Measurements from ENCODE around the gene SLC44A4. TPM values are rescaled to one million over a fixed set of nuclear protein-coding genes. Genes with fewer than 3 reads are reported as not detected.
"Not testable (repeated sequence)": the region's sequence is repeated elsewhere in the genome, so short reads cannot be mapped to it uniquely, and the experiment has no call there.

SLC44A4 gene
- total RNA-seq, 2 experiments from 2014 or later: 0.20 TPM; not detected in 1

- no peaks in the 10 kb centered on the region for H3K4me1 Mint-ChIP-seq (ENCODE audit: low read depth)
- TF ChIP-seq CTCF (IDR thresholded peaks at IDR 0.05): no peak
- CTCF ChIA-PET: no interaction called here
- ATAC-seq (ENCODE audit: poor library complexity) (no peak), DNase-seq (no peak)
- no peaks in the 10 kb centered on the region for H3K9me3 Mint-ChIP-seq
- no peak overlapping the region for H3K4me3 ChIP-seq (ENCODE audit: low read length)
- H3K9me3 ChIP-seq (ENCODE audit: control insufficient read depth in 1 of 2, insufficient read depth in 1 of 2, low read length in 2 of 2): no peaks in the 10 kb centered on the region
- no peak overlapping the region for H3K4me3 Mint-ChIP-seq
- H3K4me1 ChIP-seq (ENCODE audit: insufficient read depth, low read length): peaks cover 5% of the 10 kb centered on the region
- no peak overlapping the region for H3K27ac Mint-ChIP-seq
- no peaks in the 10 kb centered on the region for H3K27me3 ChIP-seq (ENCODE audit: control insufficient read depth in 1 of 2, insufficient read depth in 2 of 2, low read length in 2 of 2)
- intact Hi-C loops (cut with DNase I, micrococcal nuclease): no loop called here
- H3K36me3 Mint-ChIP-seq (ENCODE audit: low read depth): no peaks in the 10 kb centered on the region
- H3K27ac ChIP-seq (ENCODE audit: low read depth in 1 of 2, low read length in 2 of 2): no peak overlapping the region
- H3K27me3 Mint-ChIP-seq: no peaks in the 10 kb centered on the region
- POLR2A ChIA-PET: no interaction called here
- H3K36me3 ChIP-seq (ENCODE audit: insufficient read depth, low read length): no peaks in the 10 kb centered on the region
Measured at GRCh38 chr6:31871046-31871659, 7.6 kb downstream of the SLC44A4 start.

GRCh38 chr6:31870385-31870921 lies 8.3 kb downstream of the SLC44A4 start:
- POLR2A ChIA-PET: no interaction called here

GRCh38 chr6:31869343-31869742 lies 9.5 kb downstream of the SLC44A4 start:
- ChIA-PET CTCF (no interaction called here), POLR2A (no interaction called here)
- H3K4me3 ChIP-seq (ENCODE audit: low read length): no peak overlapping the region
- H3K27ac ChIP-seq (ENCODE audit: low read depth in 1 of 2, low read length in 2 of 2): no peak overlapping the region
- no peaks in the 10 kb centered on the region for H3K36me3 ChIP-seq (ENCODE audit: insufficient read depth, low read length)
- DNase-seq (no peak), ATAC-seq (ENCODE audit: poor library complexity) (no peak)
- H3K27me3 Mint-ChIP-seq: no peaks in the 10 kb centered on the region
- peaks cover 12% of the 10 kb centered on the region for H3K4me1 ChIP-seq (ENCODE audit: insufficient read depth, low read length)
- H3K4me3 Mint-ChIP-seq: no peak overlapping the region
- H3K4me1 Mint-ChIP-seq (ENCODE audit: low read depth): peaks cover 1% of the 10 kb centered on the region
- no peaks in the 10 kb centered on the region for H3K9me3 Mint-ChIP-seq
- H3K27me3 ChIP-seq (ENCODE audit: control insufficient read depth in 1 of 2, insufficient read depth in 2 of 2, low read length in 2 of 2): no peaks in the 10 kb centered on the region
- no peaks in the 10 kb centered on the region for H3K36me3 Mint-ChIP-seq (ENCODE audit: low read depth)
- no peak overlapping the region for H3K27ac Mint-ChIP-seq
- no peak for TF ChIP-seq CTCF (IDR thresholded peaks at IDR 0.05)
- intact Hi-C loops (cut with DNase I, micrococcal nuclease): loop anchor here in 1 of 2 experiments (10.0 kb wide), 1 partner anchor 1425 kb away; the partner anchor contains the start of gene RGL2
- H3K9me3 ChIP-seq (ENCODE audit: control insufficient read depth in 1 of 2, insufficient read depth in 1 of 2, low read length in 2 of 2): no peaks in the 10 kb centered on the region

More at GRCh38 chr6:31870385-31870921, 8.3 kb downstream of the SLC44A4 start:
- Mint-ChIP-seq H3K4me1 (ENCODE audit: low read depth) (no peaks in the 10 kb centered on the region), H3K36me3 (ENCODE audit: low read depth) (no peaks in the 10 kb centered on the region), H3K4me3 (no peak overlapping the region), H3K27me3 (no peaks in the 10 kb centered on the region), H3K9me3 (no peaks in the 10 kb centered on the region), H3K27ac (no peak overlapping the region)
- DNase-seq: no peak
- no peak overlapping the region for H3K27ac ChIP-seq (ENCODE audit: low read depth in 1 of 2, low read length in 2 of 2)
- H3K4me3 ChIP-seq (ENCODE audit: low read length): no peak overlapping the region
- peaks cover 5% of the 10 kb centered on the region for H3K4me1 ChIP-seq (ENCODE audit: insufficient read depth, low read length)
- H3K27me3 ChIP-seq (ENCODE audit: control insufficient read depth in 1 of 2, insufficient read depth in 2 of 2, low read length in 2 of 2): no peaks in the 10 kb centered on the region
- intact Hi-C loops (cut with DNase I, micrococcal nuclease): no loop called here
- CTCF ChIA-PET: no interaction called here
- no peak for ATAC-seq (ENCODE audit: poor library complexity)
- H3K36me3 ChIP-seq (ENCODE audit: insufficient read depth, low read length): no peaks in the 10 kb centered on the region
- no peak for TF ChIP-seq CTCF (IDR thresholded peaks at IDR 0.05)
- no peaks in the 10 kb centered on the region for H3K9me3 ChIP-seq (ENCODE audit: control insufficient read depth in 1 of 2, insufficient read depth in 1 of 2, low read length in 2 of 2)

- POLR2A ChIA-PET; ATAC-seq (ENCODE audit: poor library complexity); H3K27ac Mint-ChIP-seq; H3K27me3 ChIP-seq (ENCODE audit: control insufficient read depth in 1 of 2, insufficient read depth in 2 of 2, low read length in 2 of 2); H3K4me1 Mint-ChIP-seq (ENCODE audit: low read depth); H3K9me3 Mint-ChIP-seq; H3K27ac ChIP-seq (ENCODE audit: low read depth in 1 of 2, low read length in 2 of 2); DNase-seq; H3K36me3 Mint-ChIP-seq (ENCODE audit: low read depth); H3K4me3 ChIP-seq (ENCODE audit: low read length); CTCF ChIA-PET; H3K27me3 Mint-ChIP-seq; H3K9me3 ChIP-seq (ENCODE audit: control insufficient read depth in 1 of 2, insufficient read depth in 1 of 2, low read length in 2 of 2); H3K4me3 Mint-ChIP-seq; H3K36me3 ChIP-seq (ENCODE audit: insufficient read depth, low read length): not testable (repeated sequence)
- peaks cover 20% of the 10 kb centered on the region for H3K4me1 ChIP-seq (ENCODE audit: insufficient read depth, low read length)
- intact Hi-C loops (cut with DNase I, micrococcal nuclease): loop anchor here in 1 of 2 experiments (10.0 kb wide), 1 partner anchor 1426 kb away; the partner anchor contains the start of gene RGL2
Measured at GRCh38 chr6:31868658-31868971, 10.2 kb downstream of the SLC44A4 start.
